ENCODE results near the gene PTCD1.

DNA sequence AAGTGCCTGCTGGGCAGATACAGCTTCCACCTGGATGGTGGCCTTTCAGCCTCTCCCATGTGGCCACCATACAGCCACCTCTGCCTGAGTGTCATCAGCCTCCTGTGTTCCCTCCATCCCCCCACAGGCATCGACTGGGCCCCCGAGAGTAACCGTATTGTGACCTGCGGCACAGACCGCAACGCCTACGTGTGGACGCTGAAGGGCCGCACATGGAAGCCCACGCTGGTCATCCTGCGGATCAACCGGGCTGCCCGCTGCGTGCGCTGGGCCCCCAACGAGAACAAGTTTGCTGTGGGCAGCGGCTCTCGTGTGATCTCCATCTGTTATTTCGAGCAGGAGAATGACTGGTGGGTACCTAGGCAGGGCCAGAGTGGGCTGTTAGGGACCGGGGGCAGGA lies 50.7 kb downstream of the PTCD1 start:
- TF ChIP-seq CTCF (conservative IDR thresholded peaks at IDR 0.05; ENCODE audit: low read depth, low read length) = no peak
- no peak for TF ChIP-seq EZH2 (IDR thresholded peaks at IDR 0.05; ENCODE audit: borderline replicate concordance, low read depth, low read length, poor library complexity, severe bottlenecking)

Measured in A673 (cell line).